Jurkat, Clone E6-1 (cell line): Measurements from ENCODE around the gene CAPN10.

Source experiments
- DNase-seq: peaks from one replicate; pipeline ENCODE4 v3.0.0-alpha.2; 2011; ENCODE audit warnings: low read depth, low spot score
- H3K4me3 ChIP-seq: 2 replicates; pipeline ENCODE4 v1.5.1; 2011; ENCODE audit warnings: mild to moderate bottlenecking, low read length, control low read depth, moderate library complexity

CAPN10 gene

DNA sequence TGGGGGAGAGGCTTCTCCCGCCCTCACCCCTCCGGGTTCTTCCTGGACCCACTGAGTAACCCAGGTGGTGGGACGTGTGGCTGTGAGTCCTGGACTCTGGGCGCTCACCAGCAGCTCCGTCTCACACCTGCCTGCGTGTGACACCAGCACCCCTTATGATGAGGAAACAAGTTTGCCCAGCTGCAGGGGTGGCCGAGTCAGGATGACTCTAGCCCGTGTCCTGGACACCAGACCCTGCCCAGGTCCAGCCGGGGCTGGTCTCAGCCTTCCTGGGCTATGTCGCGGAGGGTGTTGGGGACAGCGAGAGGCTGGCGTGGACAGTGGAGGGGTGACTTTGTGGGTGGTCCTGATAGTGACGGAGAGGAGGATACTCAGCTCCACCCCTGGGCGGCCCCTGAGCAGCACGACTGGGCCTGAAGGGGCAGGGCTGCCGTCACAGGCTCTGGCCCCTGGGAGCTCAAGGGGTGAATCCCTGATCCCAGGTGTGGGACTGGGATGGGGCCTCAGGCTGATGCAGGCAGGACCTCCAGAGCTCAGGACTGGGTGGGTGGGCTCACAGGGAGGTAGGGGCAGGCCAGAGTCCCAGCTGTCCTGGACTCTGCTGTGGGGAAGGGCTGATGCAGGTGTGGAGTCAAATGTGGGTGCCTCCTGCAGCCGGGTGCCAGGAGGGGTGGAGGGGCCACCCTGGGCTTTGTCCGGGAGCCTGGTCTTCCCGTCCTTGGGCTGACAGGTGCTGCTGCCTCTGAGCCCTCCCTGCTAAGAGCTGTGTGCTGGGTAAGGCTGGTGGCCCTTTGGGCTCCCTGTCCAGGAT, 42.5 kb downstream of the CAPN10 start:
- DNase-seq = no peak

DNA sequence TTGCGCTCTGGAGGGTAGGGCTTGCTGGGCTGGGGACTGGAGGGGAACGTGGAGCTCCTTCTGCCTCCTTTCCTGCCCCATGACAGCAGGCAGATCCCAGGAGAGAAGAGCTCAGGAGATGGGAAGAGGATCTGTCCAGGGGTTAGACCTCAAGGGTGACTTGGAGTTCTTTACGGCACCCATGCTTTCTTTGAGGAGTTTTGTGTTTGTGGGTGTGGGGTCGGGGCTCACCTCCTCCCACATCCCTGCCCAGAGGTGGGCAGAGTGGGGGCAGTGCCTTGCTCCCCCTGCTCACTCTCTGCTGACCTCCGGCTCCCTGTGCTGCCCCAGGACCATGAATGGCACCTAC, 43.1 kb downstream of the CAPN10 start:
- no peak overlapping the region for H3K4me3 ChIP-seq
- DNase-seq = no peak

More for the DNA sequence above, 42.5 kb downstream of the CAPN10 start:
- no peak overlapping the region for H3K4me3 ChIP-seq

DNA sequence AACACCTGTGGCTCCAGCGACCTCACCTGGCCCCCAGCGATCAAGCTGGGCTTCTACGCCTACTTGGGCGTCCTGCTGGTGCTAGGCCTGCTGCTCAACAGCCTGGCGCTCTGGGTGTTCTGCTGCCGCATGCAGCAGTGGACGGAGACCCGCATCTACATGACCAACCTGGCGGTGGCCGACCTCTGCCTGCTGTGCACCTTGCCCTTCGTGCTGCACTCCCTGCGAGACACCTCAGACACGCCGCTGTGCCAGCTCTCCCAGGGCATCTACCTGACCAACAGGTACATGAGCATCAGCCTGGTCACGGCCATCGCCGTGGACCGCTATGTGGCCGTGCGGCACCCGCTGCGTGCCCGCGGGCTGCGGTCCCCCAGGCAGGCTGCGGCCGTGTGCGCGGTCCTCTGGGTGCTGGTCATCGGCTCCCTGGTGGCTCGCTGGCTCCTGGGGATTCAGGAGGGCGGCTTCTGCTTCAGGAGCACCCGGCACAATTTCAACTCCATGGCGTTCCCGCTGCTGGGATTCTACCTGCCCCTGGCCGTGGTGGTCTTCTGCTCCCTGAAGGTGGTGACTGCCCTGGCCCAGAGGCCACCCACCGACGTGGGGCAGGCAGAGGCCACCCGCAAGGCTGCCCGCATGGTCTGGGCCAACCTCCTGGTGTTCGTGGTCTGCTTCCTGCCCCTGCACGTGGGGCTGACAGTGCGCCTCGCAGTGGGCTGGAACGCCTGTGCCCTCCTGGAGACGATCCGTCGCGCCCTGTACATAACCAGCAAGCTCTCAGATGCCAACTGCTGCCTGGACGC, 43.6 kb downstream of the CAPN10 start:
- no peak for DNase-seq
- H3K4me3 ChIP-seq = no peak overlapping the region

DNA sequence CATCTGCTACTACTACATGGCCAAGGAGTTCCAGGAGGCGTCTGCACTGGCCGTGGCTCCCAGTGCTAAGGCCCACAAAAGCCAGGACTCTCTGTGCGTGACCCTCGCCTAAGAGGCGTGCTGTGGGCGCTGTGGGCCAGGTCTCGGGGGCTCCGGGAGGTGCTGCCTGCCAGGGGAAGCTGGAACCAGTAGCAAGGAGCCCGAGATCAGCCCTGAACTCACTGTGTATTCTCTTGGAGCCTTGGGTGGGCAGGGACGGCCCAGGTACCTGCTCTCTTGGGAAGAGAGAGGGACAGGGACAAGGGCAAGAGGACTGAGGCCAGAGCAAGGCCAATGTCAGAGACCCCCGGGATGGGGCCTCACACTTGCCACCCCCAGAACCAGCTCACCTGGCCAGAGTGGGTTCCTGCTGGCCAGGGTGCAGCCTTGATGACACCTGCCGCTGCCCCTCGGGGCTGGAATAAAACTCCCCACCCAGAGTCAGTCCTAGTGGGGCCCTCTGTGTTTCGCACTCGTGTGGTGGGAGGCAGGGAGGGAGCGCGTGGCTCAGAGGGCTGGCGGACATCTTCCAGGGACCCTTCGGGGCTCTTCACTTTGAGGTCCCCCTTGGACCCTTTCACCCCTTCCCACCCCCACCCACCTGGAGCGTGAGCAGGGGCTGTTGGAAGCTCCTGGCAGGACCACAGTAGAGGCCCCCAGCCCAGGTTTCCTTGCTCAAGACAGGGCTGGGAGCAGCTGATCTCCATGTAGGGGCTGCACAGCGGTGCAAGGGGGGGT, 44.4 kb downstream of the CAPN10 start:
- H3K4me3 ChIP-seq = no peak overlapping the region
- DNase-seq = no peak

DNA sequence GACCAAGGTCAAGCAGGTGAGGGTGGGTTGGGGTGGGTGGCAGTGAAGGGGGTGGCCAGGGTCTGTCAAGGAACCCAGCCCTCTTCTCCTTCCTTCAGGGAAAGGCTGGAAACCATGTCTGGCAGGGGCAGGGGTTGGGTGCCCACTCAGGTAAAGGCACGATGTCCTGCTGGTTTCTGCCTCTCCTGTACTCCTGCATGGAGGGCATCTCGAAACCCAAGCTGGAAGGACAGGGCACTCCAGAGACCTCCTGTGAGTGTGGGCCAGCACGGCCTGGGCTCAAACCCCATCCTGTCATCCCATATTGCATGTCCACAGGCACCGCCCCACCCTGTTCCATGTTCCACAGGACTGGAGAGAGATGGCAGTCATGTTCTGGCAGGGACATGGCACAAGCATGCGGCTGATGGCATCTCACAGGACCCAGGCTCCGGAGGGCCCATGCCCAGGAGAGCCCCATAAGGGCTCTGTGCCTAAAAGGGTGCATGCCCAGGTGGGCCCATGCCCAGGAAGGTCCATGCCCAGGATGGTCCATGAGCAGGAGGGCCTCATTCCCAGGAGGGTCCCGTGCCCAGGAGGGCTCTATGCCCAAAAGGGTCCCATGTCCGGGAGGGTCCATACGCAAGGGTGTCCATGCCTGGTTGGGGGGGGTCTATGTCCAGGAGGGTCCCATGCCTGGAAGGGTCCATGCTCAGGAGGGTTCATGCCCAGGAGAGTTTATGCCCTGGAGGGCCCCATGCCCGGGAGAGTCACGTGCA, 45.2 kb downstream of the CAPN10 start:
- H3K4me3 ChIP-seq = no peak overlapping the region
- DNase-seq = no peak

DNA sequence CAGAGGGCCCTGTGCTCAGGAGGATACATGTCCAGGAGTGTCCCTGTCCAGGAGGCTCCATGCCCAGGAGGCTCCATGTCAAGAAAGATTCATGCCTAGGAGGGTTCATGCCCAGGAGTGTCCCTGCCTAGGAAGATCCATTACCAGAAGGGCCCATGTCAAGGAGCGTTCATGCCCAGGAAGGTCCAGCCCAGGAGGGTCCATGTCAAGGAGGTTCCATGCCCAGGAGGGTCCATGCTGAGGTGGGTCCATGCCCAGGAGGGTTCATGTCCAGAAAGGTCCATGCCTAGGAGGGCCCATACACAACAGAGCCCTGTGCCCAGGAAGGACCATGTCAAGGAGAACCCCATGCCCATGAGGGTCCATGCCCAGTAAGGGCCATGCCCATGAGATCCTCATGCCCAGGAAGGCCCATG, 45.8 kb downstream of the CAPN10 start:
- no peak overlapping the region for H3K4me3 ChIP-seq
- DNase-seq = no peak

DNA sequence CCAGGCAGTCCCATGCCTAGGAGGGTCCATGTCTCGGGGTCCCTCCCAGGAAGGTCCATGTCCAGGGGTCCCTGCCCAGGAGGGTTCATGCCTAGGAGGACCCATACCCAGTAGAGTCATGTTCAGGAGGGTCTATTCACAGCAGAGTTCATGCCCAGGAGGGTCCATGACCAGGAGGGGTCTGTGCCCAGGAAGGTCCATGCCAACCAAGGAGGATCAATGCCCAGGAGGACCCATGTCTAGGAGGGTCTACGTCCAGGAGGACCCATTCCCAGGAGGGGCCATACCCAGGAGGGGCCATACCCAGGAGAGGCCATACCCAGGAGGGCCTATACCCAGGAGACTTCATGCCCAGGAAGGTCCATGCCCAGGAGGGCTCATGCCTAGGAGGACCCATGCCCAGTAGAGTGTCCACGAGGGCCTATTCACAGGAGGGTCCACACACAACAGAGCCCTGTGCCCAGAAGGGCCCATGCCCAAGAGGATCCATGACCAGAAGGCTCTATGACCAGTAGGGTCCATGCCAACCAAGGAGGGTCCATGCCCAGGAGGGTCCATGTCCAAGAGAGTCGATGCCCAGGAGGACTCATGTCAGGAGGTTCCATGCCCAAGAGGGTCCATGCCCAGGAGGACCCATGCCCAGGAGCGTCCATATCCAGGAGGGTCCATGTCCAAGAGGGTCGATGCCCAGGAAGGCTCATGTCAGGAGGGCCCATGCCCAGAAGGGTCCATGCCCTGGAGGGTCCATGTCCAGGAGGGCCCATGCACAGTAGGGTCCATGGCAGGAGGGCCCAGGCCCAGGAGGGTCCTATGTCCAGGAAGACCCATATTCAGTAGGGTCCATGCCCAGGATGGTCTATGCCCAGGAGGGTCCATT, 48.8 kb downstream of the CAPN10 start:
- no peak overlapping the region for H3K4me3 ChIP-seq
- DNase-seq = no peak

DNA sequence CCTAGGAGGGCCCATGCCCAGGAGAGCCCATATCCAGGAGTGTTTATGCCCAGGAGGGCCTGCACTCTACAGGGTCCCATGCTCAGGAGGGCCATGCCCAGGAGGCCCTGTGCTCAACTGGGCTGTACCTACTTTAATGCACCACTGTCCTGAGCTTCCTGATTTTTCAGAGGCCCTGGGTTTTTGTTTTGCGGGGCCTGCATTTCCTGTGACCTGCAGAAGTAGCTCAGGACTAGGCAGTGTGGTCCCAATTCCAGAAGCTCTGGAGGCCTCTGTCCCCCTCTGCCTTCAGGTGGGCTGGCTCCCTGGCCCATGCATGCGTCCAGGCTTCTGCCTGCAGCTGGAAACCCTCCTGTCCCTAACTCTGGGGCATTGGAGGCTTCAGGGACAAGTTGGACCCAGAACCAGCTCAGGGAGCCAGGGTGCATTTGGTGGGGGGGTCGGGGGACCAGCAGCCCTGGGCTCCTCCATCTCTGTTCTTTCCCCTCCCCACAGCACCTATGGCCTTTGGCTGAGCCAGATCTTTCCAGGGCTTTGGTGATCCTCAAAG, 49.5 kb downstream of the CAPN10 start:
- H3K4me3 ChIP-seq = no peak overlapping the region
- DNase-seq = no peak

DNA sequence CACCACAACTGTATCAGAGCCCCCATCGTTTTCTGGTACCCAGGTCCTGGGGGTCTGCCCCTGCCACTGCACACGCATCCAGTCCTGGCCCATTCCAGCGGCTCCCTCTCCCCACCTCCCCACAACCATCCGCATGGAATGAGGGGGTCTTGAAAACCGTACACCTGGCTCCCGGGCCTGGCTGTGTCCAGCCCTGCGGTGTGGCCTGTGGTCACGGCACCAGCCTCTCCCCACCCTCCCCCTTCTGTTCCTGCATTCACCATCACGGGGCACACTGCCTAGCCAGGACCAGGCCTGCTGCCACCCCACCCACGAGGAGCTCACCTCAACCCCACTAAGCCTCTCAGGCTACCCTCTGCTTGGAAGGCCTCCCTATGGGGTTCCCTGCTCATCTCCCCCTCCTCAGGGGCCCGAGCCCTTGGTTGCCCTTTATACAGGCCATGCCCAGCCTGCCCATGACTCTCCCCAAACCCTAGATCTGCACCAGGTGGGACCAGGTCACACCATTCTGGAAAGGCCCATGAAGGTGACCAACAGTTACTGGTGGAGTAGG, 50.1 kb downstream of the CAPN10 start:
- DNase-seq = no peak

DNA sequence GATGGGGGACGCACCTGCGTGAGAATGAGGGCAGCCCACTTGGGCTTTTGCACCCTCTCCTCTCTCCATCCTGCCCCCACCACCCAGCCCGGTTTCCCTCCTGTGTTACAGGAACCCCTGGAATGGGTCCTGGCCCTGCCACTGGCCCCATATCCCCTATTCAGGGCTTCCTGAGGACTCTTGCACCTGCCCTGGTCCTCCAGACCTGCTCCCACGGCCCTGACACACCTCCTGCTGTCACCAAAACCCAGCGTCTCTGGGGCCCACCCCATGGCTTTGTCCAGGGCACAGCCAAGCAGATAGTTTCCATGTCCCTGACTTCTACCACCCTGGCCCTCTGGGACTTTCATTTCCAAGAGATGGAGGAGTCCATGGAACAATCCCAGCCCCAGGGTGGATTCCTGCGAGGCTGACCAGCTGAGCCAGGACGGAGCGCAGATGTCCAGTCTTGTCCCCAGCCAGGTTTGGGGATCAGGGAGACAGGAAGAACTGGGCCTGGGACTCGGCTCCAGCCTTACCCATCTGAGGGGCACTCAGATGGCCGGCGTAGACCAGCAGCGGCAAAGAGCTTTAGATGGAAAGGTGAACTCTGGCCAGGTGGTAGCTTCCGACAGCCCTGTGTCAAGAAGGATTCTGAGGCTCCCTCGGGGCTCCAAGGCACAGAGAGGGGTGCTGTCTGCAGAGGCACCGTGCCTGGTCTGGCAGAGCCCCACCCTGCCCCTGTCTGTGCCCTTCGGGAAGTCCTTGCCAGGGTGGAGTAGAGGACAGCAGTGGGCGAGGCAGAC, 50.8 kb downstream of the CAPN10 start:
- H3K4me3 ChIP-seq = no peak overlapping the region
- DNase-seq = no peak

More for the DNA sequence above, 50.1 kb downstream of the CAPN10 start:
- H3K4me3 ChIP-seq = no peak overlapping the region

DNA sequence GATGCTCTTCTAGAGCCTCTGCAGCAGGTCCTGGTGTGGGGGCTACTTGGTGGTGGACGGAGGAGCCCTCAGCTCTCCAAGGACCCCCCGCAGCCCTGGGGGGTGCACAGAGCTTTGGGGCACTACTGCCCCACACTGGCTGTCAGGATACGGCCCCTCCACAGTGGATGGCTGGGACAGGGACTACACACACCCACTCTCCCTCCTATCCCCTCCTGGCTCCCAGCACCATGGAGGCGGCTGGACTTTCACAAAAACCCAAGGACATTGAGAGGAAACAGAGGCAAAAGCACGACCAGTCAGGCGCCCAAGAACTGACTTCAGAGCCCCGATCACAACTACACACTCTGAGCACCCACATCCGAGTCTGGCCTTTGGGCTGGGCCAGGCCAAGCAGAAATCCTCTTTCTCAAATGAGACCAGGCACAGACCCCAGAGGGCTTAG, 51.4 kb downstream of the CAPN10 start:
- H3K4me3 ChIP-seq = no peak overlapping the region
- no peak for DNase-seq

DNA sequence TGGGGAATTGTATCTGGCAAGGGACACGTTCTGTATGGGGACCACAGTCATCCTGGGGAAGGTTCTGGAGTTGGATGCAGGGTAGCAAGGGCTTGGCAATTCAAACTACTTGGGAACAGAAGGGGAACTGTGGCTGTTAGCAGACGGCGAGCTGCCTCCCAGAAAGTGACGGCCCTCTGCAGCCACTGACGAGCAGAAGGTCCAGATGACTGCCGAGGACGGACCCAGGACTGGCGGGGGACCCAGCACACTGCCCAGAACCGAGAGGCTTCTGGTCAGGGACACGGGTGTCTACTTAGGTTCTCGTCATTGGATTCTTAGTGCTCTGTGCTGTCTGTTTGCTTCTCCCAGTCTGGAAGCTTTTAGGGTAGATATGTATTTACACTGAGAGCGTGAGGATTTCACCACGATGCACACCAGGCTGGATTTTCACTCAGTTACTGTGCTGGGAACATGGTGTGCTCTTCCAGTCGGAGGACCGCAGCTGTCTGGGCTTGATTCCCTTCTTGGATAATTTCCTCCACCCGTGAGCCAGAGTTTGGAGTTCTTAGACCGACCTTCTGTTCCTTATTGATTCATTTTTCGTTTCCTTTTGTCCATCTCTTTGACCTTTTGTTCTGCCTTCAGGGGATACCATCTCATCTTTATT, 52.1 kb downstream of the CAPN10 start:
- DNase-seq = no peak
- no peak overlapping the region for H3K4me3 ChIP-seq

DNA sequence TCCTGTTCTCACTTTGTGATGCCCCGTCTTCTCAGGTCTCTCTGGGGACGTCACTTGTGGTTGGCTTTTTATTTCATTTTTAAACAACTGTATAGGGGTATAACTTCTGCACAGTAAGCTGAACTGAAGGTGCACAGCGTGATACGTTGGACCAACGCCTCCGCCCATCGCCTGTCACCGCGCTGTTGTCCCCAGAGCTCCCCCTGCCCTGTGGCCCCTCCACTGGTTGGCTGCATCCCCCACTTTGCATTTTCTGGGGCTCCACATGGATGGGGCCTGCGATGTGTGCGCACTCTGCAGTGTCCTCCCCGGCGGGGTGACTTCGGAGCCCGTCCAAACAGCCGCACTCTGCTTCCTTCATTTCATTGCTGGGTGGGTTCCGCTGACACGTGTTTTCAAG, 53.0 kb downstream of the CAPN10 start:
- H3K4me3 ChIP-seq = no peak overlapping the region

DNA sequence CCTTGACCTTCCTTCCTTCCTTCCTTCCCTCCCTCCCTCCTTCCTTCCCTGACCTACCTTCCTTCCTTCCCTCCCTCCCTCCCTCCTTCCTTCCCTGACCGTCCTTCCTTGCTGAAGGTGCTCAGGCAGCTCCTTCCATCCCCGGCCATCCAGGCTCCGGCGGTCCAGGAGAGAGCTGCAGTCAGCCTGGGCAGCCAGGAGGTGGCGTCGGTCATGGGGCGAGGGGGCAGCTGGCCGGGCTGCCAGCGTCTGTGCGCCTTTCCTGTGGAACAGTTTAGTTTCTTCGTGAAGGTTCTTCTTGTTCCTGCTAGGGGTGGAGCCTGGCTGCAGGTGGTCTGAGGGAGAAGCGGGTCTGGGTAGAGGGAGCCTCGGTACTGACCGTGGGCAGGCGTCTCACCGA, 54.4 kb downstream of the CAPN10 start:
- no peak for DNase-seq
- H3K4me3 ChIP-seq = no peak overlapping the region

More for the DNA sequence above, 53.0 kb downstream of the CAPN10 start:
- DNase-seq = no peak

DNA sequence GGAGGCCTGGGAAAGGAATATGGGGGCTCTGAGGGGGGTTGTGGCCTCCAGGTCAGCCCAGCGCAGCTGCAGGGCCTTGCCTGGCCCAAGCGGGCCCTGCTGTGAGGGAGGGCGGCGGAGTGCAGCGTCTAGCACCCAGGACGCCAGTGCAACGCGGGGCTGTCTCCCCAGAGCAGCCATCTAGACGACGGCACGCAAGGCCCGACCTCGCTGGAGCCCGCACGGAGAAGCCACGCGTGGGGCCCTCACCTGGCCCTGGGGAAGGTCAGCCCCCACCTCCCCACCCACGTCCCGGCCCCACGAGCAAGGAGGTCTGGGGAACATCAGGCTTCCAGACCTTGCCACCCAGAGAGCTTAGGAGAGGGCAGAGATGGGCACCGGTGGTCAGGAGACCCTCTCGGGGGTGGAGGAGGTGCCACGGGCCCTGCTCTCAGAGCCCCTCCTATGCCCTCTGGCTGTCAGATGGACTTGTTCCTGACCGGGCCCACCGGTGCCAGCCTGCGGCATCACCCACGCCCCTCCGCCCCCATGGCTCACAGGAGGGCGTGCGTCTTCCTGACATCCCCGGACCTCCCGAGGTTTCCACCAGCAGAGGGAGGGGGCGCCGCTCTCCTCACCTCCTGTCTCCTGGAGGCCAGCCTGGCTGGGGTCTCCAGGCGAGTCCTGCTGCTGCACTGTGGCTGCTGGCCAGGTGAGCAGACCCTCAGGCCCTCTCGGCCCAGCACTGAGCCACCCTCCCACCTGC, 55.7 kb downstream of the CAPN10 start:
- DNase-seq = no peak
- no peak overlapping the region for H3K4me3 ChIP-seq

DNA sequence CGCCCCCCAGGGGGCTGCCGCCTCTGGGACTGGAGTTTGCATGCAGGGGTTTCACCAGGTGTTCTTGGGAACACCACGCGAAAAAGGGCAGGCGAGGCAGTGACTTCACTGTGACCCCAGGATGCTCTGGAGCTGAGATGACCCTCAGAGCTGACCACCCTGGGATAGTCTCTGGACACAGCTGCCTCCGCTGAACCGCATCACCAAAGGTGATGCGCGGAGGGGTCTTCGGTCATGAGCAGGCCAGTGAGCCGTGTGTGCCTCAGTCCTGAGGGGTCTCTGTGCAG, 56.2 kb downstream of the CAPN10 start:
- H3K4me3 ChIP-seq = no peak overlapping the region
- no peak for DNase-seq
